Measurements from ENCODE around the gene SARM1. TPM values are rescaled to one million over a fixed set of nuclear protein-coding genes. Genes with fewer than 3 reads are reported as not detected.

SARM1 gene
- total RNA-seq, 1 experiment from 2014 or later = 5.1 TPM

DNA sequence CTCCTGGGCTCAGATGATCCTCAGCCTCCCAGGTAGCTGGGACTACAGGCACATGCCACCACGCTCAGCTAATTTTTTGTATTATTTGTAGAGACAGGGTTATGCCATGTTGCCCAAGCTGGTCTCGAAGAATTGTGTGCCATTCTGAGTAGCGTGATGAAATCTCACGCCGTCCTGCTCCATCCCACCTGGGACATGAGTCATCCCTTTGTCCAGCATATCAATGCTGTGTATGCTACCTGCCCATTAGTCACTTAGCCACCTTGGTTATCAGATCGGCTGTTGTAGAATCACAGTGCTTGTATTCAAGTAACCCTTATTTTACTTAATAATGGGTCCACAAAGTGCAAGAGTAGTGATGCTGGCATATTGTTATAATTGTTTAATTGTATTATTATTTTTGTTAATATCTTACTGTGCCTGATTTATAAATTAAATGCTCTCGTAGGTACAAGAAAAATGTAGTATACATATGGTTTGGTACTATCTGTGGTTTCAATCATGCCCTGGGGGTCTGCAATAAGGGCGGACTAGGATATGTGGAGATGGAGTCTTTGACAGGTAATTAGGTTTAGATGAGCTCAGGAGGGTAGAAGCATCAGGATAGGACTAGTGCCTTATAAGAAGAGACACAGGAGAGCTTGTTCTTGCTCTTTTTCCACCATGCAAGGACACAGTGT lies 75.4 kb downstream of the SARM1 start:
- no CpG with 5 or more reads among the region's 8 CpGs for WGBS (ENCODE audit: extremely low coverage, insufficient read length, low lambda C conversion rate)

More for the DNA sequence above, 75.4 kb downstream of the SARM1 start:
- Mint-ChIP-seq H3K4me3 (no peak overlapping the region), H3K9me3 (no peaks in the 10 kb centered on the region; a peak in 1 of 5 replicates), H3K4me1 (peaks cover 0 to 3% of the 10 kb centered on the region in 2 experiments; a peak in 1 of 4 replicates), H3K27me3 (ENCODE audit: low read depth) (peaks cover 10% of the 10 kb centered on the region), H3K27ac (no peak overlapping the region), H3K36me3 (ENCODE audit: insufficient read depth in 1 of 3, low read depth in 3 of 3) (no peaks in the 10 kb centered on the region)
- no peaks in the 10 kb centered on the region for H3K9me3 ChIP-seq (ENCODE audit: control insufficient read depth, low read depth, low read length)
- H3K27me3 ChIP-seq (ENCODE audit: insufficient read depth, low read length) = no peaks in the 10 kb centered on the region
- H2AK5ac ChIP-seq (ENCODE audit: insufficient read length, low read length) = no peak overlapping the region
- H2BK20ac ChIP-seq (ENCODE audit: low read depth, low read length, poor library complexity, severe bottlenecking) = no peak overlapping the region
- no peak overlapping the region for H4K91ac ChIP-seq (ENCODE audit: insufficient read length, low read depth, low read length)
- no peak overlapping the region for H3T11ph ChIP-seq (ENCODE audit: low read length)
- H2BK120ac ChIP-seq (ENCODE audit: low read depth, low read length, poor library complexity, severe bottlenecking) = no peak overlapping the region
- no peak overlapping the region for H3K14ac ChIP-seq (ENCODE audit: insufficient read depth, low read length)
- H2BK12ac ChIP-seq (ENCODE audit: insufficient read length, low read depth, low read length) = no peak overlapping the region
- H3K4ac ChIP-seq (ENCODE audit: low read depth, low read length) = no peak overlapping the region
- no peaks in the 10 kb centered on the region for H4K20me1 ChIP-seq (ENCODE audit: control insufficient read depth, insufficient read depth, insufficient read length)
- H3K23me2 ChIP-seq (ENCODE audit: insufficient read length, low read depth, low read length, poor library complexity, severe bottlenecking) = no peaks in the 10 kb centered on the region
- no peak overlapping the region for H2AFZ ChIP-seq (ENCODE audit: low read length)
- no peak overlapping the region for H3K4me2 ChIP-seq (ENCODE audit: insufficient read depth, insufficient read length, low read length)
- no peaks in the 10 kb centered on the region for H3K79me2 ChIP-seq (ENCODE audit: insufficient read depth, low read length)
- no peak overlapping the region for H2BK15ac ChIP-seq (ENCODE audit: low read depth, low read length)
- TF ChIP-seq CTCF (conservative IDR thresholded peaks at IDR 0.05) = no peak
- H2BK5ac ChIP-seq (ENCODE audit: insufficient read length, low read length) = no peak overlapping the region
- no peak overlapping the region for H3K27ac ChIP-seq (ENCODE audit: insufficient read length, low read depth, low read length)
- no peak overlapping the region for H3K9ac ChIP-seq (ENCODE audit: extremely low read depth, insufficient read length, low read length)
- no peak overlapping the region for H3K18ac ChIP-seq (ENCODE audit: insufficient read length, low read depth, low read length)
- H4K8ac ChIP-seq (replicated peaks; ENCODE audit: insufficient read length, low read depth, low read length) = no peak overlapping the region
- DNase-seq = no peak
- no peak overlapping the region for H4K5ac ChIP-seq (ENCODE audit: insufficient read length, low read depth, low read length)
- no peak overlapping the region for H3K56ac ChIP-seq (ENCODE audit: insufficient read length, low read depth, low read length)
- no peaks in the 10 kb centered on the region for H3K4me1 ChIP-seq (ENCODE audit: insufficient read depth, low read length)
- H3K23ac ChIP-seq (ENCODE audit: insufficient read length, low read depth, low read length) = no peak overlapping the region
- no peaks in the 10 kb centered on the region for H3K79me1 ChIP-seq (ENCODE audit: insufficient read depth, low read depth, low read length, poor library complexity, severe bottlenecking)

All from H9 (cell line).